WTC11 (cell line): ENCODE measurements around the gene PLEKHF1.

ENCODE experiments used
- ATF2 ChIP-seq: sonication (generic); formaldehyde crosslinking; IDR thresholded peaks from 2 replicates; pipeline ENCODE4 v1.8.1; 2022; ENCODE audit warnings: low read depth, missing genetic modification reagents, borderline replicate concordance
- CREB1 ChIP-seq: sonication (generic); formaldehyde crosslinking; IDR thresholded peaks from 2 replicates; pipeline ENCODE4 v1.8.0; 2023; ENCODE audit warnings: mild to moderate bottlenecking, missing genetic modification reagents
- CTCF ChIP-seq: fragments of 200-600 bp; IDR thresholded peaks from 2 replicates; pipeline ENCODE4 v1.8.0; 2022; ENCODE audit warnings: antibody characterized with exemption
- GABPB1 ChIP-seq: sonication (generic); formaldehyde crosslinking; IDR thresholded peaks from 2 replicates; pipeline ENCODE4 v1.8.1; 2023; ENCODE audit warnings: mild to moderate bottlenecking, missing genetic modification reagents
- NR1H2 ChIP-seq: sonication (generic); formaldehyde crosslinking; IDR thresholded peaks from 2 replicates; pipeline ENCODE4 v1.9.0; 2021; ENCODE audit warnings: mild to moderate bottlenecking, moderate library complexity, missing genetic modification reagents
- NR2C2 ChIP-seq: sonication (generic); formaldehyde crosslinking; IDR thresholded peaks from 2 replicates; pipeline ENCODE4 v1.8.0; 2022; ENCODE audit warnings: mild to moderate bottlenecking, missing genetic modification reagents
- NR3C1 ChIP-seq: sonication (generic); formaldehyde crosslinking; conservative IDR thresholded peaks from 2 replicates; pipeline ENCODE4 v1.8.1; 2023; ENCODE audit warnings: low read depth, mild to moderate bottlenecking, missing genetic modification reagents
- SMAD3 ChIP-seq: sonication (generic); formaldehyde crosslinking; IDR thresholded peaks from 2 replicates; pipeline ENCODE4 v1.8.0; 2022; ENCODE audit warnings: missing genetic modification reagents, mild to moderate bottlenecking, borderline replicate concordance
- TEAD4 ChIP-seq: sonication (generic); formaldehyde crosslinking; IDR thresholded peaks from 2 replicates; pipeline ENCODE4 v1.8.0; 2022; ENCODE audit warnings: mild to moderate bottlenecking, missing genetic modification reagents
- USF2 ChIP-seq: sonication (generic); formaldehyde crosslinking; IDR thresholded peaks from 2 replicates; pipeline ENCODE4 v1.8.1; 2023; ENCODE audit warnings: mild to moderate bottlenecking, missing genetic modification reagents, moderate library complexity
- ZNF423 ChIP-seq: fragments of 250-450 bp; sonication (Bioruptor Pico); IDR thresholded peaks from 2 replicates; pipeline ENCODE4 v2.1.2; 2022; ENCODE audit warnings: mild to moderate bottlenecking, moderate library complexity

- no peak for TF ChIP-seq CTCF
- TF ChIP-seq ATF2 (CRISPR knock-in tag): no peak
- no peak for TF ChIP-seq NR1H2 (CRISPR knock-in tag)
- TF ChIP-seq USF2 (CRISPR knock-in tag): no peak
- TF ChIP-seq SMAD3: no peak
- TF ChIP-seq GABPB1: no peak
- TF ChIP-seq NR3C1: no peak
- TF ChIP-seq TEAD4 (CRISPR knock-in tag): no peak
- no peak for TF ChIP-seq NR2C2
- no peak for TF ChIP-seq ZNF423 (CRISPR knock-in tag)
- TF ChIP-seq CREB1: no peak
These were observed 11.3 kb downstream of the PLEKHF1 start for GRCh38 chr19:29676586-29676985.
